GM18907 (cell line): ENCODE data around the gene NKX2-3.

ENCODE experiments used
- ATAC-seq: cut with Tn5 transposase; IDR thresholded peaks from one replicate; pipeline ENCODE4 v1.9.1; 2021; ENCODE audit warnings: mild to moderate bottlenecking, moderate library complexity; ENCODE audit not compliant: unreplicated experiment

Gene NKX2-3

GRCh38 chr10:99573790-99574189 lies 41.0 kb downstream of the NKX2-3 start:
- no peak for ATAC-seq

GRCh38 chr10:99579971-99580370 lies 47.2 kb downstream of the NKX2-3 start:
- no peak for ATAC-seq

GRCh38 chr10:99582255-99582770 lies 49.6 kb downstream of the NKX2-3 start:
- ATAC-seq, result no peak

GRCh38 chr10:99583687-99584086 lies 50.9 kb downstream of the NKX2-3 start:
- ATAC-seq, result no peak
